Measurements from ENCODE around the gene LRRC8A.
"Not testable (repeated sequence)": the region's sequence is repeated elsewhere in the genome, so short reads cannot be mapped to it uniquely, and the experiment has no call there.

LRRC8A gene

GRCh38 chr9:128881884-128882676 is at the start of gene LRRC8A, which contains the start of gene KYAT1:
Gene LRRC8A (plus strand): TSS chr9:128882133. CDS start chr9:128907165, 25,032 bp downstream.
Gene KYAT1 (minus strand): TSS chr9:128881950. CDS start chr9:128845405, 36,545 bp downstream.
- peak; percentile 95 for DNase-seq

DNA sequence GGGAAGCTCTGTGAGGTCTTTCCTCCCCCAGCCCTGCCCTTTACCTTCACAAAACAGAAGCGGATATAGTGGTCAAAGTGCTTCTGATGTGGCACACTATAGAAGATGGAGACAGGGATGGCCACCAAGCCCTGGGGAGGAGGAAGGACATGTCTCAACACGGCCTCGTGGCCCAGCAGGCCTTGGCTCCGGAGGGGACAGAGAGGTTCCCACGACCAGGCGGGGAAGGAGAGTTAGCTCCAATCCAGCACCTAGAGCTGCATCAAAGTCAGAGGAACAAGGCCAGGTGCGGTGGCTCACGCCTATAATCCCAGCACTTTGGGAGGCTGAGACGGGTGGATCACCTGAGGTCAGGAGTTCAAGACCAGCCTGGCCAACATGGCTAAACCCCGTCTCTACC is 48.2 kb upstream of the LRRC8A start:
- DNase-seq = no peak

DNA sequence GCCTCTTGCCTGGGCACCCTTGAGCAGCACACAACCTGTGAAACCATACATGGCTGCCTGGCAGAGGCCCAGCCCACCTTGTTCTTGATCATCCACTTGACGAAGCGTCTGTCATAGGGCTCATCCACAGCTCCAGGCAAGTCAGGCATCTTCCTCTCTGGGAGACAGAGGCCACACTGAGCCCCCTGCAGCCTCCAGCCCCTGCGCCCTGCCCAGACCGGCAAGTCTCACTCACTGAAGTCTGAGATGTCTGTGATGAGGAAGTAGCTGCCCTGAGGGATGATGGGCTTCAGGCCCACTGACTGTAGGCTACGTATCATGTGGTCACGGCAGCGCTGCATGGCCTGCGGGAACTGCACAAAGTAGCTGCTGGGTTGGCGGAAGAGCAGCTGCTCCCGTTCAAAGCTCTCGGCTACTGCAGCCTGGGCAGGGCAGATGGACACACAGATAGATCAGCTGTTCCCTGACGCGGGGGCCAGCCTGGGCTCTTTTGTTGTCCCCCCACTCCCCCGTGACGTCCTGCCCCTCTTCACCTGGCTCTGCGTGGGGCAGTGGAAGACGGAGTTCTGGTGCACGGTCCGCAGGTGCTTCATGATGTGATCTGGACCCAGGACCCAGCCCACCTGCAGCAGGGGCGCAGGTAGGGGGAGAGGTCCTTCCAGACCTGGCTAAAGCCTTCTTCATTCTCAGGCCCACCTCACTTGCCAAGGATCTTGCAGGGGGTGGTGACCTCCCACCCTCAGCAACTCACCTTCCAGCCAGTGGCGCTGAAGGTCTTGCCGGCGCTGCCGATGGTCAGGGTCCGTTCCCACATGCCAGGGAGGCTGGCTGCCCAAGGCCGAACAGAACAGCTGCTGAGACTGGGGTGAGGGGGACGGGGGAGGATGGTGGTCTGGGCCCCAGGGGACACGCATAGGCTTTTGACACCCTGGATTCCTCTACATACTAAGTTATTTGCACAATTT is 46.4 kb upstream of the LRRC8A start:
- DNase-seq = no peak

DNA sequence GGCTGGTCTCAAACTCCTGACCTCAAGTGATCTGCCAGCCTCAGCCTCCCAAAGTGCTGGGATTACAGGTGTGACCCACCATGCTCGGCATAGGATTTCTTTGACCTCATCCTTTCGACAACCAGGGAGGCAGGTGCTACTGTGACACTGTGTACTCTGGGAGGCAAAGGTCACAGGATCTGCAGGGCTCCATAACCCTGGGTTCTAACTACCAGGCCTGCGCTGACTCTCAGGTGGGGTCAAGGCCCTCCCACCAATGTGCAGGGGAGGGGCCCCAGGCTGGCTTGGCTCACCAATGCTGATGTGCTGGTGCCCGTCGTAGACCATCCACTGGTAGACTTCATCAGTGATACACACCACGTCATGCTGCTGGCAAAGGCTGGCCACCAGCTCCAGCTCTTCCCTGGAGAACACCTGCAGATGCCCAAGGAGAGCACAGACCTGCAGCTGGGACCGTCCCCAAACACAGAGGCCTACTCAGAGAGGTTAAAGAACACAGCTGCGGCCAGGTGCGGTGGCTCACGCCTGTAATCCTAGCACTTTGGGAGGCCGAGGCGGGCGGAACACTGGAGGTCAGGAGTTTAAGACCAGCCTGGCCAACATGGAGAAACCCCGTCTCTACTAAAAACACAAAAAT is 45.3 kb upstream of the LRRC8A start:
- DNase-seq = no peak

DNA sequence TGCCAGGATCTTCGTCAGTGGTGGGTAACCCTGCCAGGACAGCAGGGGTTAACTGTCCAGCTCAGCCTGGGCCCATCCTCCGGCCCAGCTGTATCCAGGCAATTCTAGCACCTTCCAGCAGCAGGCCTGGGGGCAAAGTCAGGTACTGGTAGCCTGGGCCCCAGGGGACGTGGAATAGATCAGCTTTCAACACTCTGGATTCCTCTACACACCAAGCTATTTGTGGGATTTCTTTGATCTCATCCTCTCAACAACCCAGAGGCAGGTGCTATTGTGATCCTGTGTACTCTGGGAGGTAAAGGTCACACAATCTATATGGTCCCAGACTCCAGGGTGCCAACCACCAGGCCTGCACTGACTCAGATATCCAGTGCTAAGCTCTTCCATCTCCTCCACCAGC is 43.6 kb upstream of the LRRC8A start:
- no peak for DNase-seq

DNA sequence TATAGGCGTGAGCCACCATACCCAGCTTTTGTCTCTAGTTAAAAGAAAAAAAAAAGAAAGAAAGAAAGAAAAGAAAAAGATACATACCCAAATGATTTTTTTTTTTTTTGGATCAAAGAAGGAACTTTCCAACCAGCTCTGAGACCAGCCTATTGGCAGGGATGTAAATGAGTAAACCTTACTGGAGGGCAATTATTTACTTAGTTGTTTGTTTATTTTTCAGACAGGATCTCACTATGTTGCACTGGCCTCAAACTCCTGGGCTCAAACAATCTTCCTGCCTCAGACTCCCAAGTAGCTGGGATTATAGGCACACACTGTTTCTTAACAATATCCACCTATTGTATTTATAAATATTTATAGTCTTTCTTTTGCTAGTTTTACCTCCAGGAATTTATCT is 41.4 kb upstream of the LRRC8A start:
- DNase-seq = no peak

- no peak for DNase-seq
Measured at GRCh38 chr9:128841694-128842492, 40.0 kb upstream of the LRRC8A start.

DNA sequence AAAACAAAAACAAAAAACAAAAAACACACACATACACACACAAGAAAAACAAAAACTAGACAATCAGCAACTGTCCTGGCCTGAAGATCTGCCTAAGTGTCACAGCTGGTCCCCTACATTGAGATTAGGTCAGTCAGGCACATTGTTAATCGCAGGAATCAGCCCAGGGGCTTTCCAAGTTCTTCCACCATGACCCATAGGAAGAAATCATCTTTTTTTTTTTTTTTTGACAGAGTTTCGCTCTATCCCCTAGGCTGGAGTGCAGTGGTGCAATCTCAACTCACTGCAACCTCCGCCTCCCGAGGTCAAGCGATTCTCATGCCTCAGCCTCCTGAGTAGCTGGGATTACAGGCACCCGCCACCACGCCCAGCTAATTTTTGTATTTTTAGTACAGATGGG is 38.8 kb upstream of the LRRC8A start:
- DNase-seq = not testable (repeated sequence)

DNA sequence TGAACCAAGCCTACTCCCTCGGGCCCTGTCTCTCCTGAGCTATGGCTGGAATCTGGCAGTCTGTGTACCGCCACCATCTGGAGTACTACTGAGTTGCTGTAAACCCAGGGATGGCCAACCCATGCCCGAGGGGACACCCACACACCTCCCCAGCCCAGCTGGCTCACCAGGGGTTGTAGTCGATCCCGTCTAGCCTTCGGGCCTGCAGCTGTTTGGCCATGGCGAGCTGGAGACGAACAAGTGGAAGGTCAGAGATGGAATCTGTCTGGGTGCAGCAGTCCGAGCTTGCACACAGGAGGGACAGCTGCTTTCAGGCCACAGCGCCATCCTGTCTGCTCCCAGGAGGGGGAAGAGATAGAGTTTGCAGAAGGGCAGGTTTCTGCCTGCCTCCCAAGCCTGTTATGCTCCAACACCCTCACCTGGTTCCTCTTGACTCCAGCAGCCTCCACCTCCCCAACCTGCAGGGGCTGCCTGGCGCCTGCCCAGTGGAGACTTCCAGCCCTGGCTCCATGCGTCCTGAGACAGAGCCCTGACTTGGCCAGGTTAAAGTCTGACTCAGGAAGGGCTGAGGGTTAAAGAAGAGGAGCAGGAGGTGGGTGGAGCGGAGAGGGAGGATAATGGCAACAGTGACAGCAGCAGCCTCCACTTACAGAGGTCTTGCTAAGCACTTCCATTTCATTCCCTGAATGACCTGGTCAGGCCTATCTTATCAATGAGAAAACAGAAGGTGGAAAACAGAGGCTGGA is 36.6 kb upstream of the LRRC8A start:
- peak; percentile 94 for DNase-seq

DNA sequence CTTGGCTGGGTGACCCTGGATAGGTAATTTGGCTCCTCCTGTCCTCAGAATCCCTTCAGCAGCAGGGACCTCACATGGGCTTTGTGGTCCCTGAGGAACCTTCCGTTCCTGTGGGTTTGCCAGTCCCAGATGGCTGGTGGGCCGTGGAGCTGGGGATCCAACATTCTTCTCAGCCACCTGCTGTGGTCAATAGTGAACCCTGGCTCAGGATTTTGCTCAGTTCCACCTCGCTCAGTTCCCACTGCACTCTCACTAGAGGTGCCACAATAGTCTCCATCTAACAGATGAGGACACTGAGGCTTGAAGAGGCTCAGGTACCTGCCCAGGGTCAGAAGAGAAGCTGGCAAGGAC is 35.3 kb upstream of the LRRC8A start:
- DNase-seq = no peak

DNA sequence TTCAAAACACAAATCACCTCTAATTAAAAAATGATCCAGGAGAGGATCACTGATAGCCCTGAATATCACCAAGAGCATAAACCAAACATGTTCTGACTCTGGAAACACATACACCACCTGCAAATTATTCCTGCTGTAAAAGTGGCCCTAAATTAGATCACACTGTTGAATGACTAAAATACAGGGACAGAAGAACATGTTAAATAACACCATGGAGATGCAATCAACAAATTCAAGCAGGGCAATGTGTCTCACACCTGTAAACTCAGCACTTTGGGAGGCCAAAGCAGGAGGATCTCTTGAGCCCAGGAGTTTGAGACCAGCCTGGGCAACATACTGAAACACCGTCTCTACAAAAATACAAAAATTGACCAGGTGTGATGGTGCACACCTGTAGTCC is 34.1 kb upstream of the LRRC8A start:
- DNase-seq = no peak

DNA sequence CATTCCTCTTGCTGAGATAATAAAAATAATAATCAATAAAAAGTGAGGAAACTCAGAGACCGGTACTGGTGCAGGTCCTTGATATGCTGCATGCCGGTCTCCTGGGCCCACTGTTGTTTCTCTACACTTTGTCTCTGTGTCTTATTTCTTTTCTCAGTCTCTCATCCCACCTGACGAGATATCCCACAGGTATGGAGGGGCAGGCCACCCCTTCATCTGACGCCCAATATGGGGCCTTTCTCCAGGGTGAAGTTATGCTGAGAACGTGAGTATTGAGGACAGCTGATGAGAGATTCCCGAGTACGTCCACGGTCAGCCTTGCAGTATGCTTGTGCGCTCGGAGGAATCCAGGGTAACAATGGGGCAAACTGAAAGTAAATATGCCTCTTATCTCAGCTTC is 30.9 kb upstream of the LRRC8A start:
- DNase-seq = not testable (repeated sequence)

GRCh38 chr9:128851779-128852600 is 29.9 kb upstream of the LRRC8A start:
- not testable (repeated sequence) for DNase-seq

DNA sequence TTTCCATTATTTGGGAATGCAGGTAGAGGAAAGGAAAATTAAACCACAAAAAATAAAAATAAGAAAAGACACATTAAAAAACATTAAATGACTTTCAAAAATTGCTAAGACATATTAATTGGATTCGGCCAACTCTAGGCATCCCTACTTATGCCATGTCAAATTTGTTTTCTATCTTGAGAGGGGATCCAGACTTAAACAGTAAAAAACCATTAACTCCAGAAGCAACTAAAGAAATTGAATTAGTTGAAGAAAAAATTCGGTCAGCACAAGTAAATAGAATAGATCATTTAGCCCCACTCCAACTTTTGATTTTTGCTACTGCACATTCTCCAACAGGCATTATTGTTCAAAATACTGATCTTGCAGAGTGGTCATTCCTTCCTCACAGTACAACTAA is 29.3 kb upstream of the LRRC8A start:
- DNase-seq = not testable (repeated sequence)

DNA sequence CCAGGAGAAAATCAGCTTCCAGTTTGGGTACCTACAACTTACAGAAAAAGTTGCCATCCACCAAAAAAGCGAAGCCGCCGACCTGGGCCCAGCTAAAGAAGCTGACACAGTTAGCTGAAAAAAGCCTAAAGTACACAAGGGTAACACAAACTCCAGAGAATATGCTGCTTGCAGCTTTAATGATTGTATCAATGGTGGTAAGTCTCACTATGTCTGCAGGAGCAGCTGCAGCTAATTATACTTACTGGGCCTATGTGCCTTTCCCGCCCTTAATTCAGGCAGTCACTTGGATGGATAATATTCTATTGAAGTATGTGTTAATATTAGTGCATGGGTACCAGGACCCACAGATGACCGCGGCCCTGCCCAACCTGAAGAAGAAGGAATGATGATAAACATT is 27.5 kb upstream of the LRRC8A start:
- DNase-seq = not testable (repeated sequence)

GRCh38 chr9:128858476-128858875 is 23.5 kb upstream of the LRRC8A start:
- DNase-seq = not testable (repeated sequence)

DNA sequence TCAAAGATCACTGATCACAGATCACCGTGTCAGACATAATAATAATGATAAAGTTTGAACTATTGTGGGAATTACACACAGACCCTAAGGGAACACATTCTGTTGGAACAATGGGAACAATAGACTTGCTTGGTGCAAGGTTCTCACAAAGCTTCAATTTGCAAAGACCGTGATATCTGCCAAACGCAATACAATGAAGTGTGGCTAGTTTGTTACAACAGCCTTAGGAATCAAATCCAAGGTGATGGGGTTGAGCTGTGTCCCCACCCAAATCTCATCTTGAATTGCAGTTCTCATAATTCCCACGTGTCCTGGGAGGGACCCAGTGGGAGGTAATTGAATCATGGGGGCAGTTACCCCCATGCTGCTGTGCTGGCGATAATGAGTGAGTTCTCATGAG is 21.0 kb upstream of the LRRC8A start:
- no peak for DNase-seq

DNA sequence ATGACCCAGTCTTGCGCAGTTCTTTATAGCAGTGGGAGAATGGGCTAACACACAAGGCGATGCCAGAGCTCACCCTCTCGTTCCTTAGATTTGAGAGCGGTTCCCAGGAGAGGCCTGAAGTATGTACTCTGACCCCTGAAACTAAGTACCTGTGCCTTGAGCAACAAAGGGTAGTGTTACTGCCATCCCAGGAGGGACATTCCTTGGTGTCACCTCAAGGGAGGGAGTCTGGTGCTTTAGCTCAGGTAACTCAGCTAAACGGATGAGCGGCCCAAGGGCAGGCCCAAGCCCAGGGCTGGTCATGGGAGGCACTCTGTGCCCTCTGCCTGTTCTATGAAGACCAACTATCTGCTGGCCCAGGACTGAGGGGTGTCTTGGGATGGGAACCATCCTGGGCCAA is 20.4 kb upstream of the LRRC8A start:
- no peak for DNase-seq

GRCh38 chr9:128862401-128862851 is 19.5 kb upstream of the LRRC8A start:
- no peak for DNase-seq

DNA sequence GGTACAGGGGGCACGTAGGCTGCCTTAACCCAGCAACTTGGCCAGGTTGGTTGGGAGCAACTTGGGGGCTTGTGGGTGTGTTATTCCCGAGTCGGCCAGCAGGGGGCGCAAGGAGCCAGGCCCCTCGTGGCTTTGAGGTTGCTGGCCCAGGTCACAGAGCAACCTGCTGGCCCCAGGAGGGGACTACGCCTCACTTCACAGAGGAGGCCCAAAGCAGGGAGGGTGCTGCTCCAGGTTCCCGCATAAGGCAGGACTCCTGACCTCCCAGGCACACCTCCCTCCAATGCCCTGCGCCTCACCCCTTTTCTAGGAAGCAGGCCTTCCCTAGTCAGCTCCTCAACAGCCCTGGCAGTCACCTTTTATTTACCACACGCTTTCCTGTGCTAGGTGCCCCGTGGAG is 18.3 kb upstream of the LRRC8A start:
- peak; percentile 60 for DNase-seq

Measured in NCI-H510A treated with DMSO at 0.1 percent for 48 hours (cell line).